SJCRH30 (cell line): Measurements from ENCODE around the gene STKLD1. TPM values are rescaled to one million over a fixed set of nuclear protein-coding genes. Genes with fewer than 3 reads are reported as not detected.

Experiments
- DNase-seq, 2 experiments: peaks; one replicate each; pipeline ENCODE4 v3.0.0-alpha.2; 2015 to 2020
- H3K27ac ChIP-seq: fragments of 250-450 bp; sonication (Bioruptor Pico); 2 replicates; pipeline ENCODE4 v1.5.1; 2020; ENCODE audit warnings: mild to moderate bottlenecking, moderate library complexity
- H3K27me3 ChIP-seq: fragments of 250-450 bp; sonication (Bioruptor Pico); 2 replicates; pipeline ENCODE4 v1.5.1; 2020; ENCODE audit warnings: mild to moderate bottlenecking, moderate library complexity
- H3K36me3 ChIP-seq: fragments of 250-450 bp; sonication (Bioruptor Pico); 2 replicates; pipeline ENCODE4 v1.5.1; 2020; ENCODE audit warnings: mild to moderate bottlenecking, moderate library complexity
- H3K4me1 ChIP-seq: fragments of 250-450 bp; sonication (Bioruptor Pico); 2 replicates; pipeline ENCODE4 v1.5.1; 2020; ENCODE audit warnings: mild to moderate bottlenecking, moderate library complexity
- H3K4me3 ChIP-seq: fragments of 250-450 bp; sonication (Bioruptor Pico); 2 replicates; pipeline ENCODE4 v1.5.1; 2020; ENCODE audit warnings: mild to moderate bottlenecking, moderate library complexity
- H3K9me3 ChIP-seq: fragments of 250-450 bp; sonication (Bioruptor Pico); replicated peaks from 2 replicates; pipeline ENCODE4 v1.5.1; 2020; ENCODE audit warnings: mild to moderate bottlenecking, moderate library complexity
- total RNA-seq: library from RNA; depleted of rRNA; stranded (reverse); fragments of >200 nt; shearing (Covaris generic); gene quantifications from 2 replicates; pipeline ENCODE4 v1.2.3, GENCODE V29; 2014

The STKLD1 gene
- total RNA-seq, 1 experiment from 2014 or later, result 1.7 TPM

DNA sequence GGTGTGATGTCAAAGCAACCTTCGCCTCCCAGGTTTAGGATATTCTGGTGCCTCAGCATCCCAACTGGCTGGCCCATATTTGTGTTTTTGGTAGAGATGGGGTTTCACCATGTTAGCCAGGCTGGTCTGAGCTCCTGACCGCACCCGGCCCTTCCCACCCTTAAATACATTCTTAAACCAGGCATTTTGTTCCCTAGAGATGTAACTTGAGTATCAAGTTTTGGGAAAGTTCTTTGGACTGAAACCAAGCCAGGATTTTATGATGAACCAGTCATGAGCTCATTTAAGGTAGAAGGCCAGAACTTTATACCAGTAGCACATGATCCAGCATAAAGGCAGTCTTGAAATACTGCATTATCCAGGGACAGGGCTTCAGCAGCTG lies 24.6 kb upstream of the STKLD1 start:
- Histone ChIP-seq H3K27ac (no peak overlapping the region), H3K4me3 (no peak overlapping the region), H3K4me1 (peaks cover 7% of the 10 kb centered on the region; the same call in 1 of the 2 replicates), H3K9me3 (no peaks in the 10 kb centered on the region), H3K27me3 (no peaks in the 10 kb centered on the region), H3K36me3 (peaks cover 50% of the 10 kb centered on the region)
- no peak for DNase-seq

DNA sequence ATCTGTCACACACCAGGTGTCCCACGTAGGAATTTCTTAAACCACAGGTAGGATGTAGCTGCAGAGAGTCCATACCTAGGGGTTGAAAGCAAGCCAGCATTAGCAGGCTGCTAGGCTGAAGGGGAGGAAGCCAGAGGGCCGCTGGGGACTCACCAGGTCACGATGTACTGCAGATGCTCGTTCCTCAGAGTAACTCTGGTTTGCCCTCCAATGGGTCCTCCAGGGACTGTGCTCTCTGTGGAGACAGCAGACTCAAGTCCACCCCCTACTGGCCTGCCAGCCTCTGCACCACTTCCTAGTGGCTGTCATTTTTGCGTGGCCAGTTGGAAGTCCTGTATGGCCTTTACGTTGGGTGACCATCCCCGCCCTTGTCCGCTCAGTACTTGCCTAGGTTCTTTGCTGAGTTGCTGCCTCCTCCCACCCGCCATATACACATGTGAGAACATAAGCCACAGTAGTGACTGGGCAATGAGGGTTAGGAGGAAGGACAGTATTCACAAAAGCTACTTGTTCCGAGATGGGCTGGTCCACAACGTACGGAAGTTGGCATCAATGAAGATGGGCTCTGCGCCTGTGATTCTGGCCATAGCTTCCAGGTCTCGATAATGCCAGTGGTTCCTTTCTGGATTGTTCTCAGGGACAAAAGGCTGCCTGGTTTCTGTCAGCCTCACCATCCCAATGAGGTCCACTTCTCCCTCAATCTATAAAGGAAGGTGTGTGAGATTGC lies 24.1 kb upstream of the STKLD1 start:
- Histone ChIP-seq H3K4me3 (no peak overlapping the region), H3K27me3 (no peaks in the 10 kb centered on the region), H3K36me3 (peaks cover 50% of the 10 kb centered on the region), H3K4me1 (peaks cover 6% of the 10 kb centered on the region; the same call in 1 of the 2 replicates), H3K27ac (no peak overlapping the region), H3K9me3 (no peaks in the 10 kb centered on the region)
- peak; percentile 74 to 77 for DNase-seq

DNA sequence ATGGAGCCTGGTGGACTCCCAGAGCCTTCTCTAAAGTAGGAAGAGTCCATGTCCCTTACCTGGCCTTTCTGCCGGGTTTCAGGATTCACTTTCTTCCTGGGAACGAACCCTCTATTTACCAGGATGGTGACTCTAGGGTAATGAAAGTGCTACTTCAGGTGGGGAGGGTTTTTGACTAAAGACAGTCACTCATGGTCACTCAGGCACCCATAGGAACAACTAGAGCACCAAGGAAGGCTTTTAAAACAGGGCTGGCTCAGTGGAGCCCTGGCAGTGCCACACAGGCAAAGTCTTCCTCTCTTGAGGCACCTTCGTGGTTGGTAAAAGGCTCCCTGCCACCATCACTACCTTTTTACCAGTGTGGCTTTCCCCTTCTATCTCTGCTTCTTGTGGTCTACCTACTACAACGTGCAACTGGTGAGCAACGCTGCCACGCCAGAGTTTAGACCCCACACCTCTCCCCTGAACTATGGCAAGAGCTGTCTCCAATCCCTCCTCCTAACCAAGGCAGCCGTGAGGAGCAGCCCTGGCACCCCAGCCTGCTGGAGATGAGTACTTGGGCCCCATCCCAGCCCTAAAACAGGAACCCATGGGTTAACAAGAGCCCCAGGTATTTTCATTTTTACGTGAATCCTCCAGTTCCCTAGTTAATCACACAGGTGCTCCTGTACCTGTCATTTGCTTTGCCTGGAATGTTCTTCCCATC lies 23.4 kb upstream of the STKLD1 start:
- DNase-seq, result no peak
- no peak overlapping the region for H3K4me3 ChIP-seq
- peaks cover 6% of the 10 kb centered on the region; the same call in 1 of the 2 replicates for H3K4me1 ChIP-seq
- H3K27me3 ChIP-seq, result no peaks in the 10 kb centered on the region
- peaks cover 50% of the 10 kb centered on the region for H3K36me3 ChIP-seq
- H3K27ac ChIP-seq, result no peak overlapping the region
- H3K9me3 ChIP-seq, result no peaks in the 10 kb centered on the region

DNA sequence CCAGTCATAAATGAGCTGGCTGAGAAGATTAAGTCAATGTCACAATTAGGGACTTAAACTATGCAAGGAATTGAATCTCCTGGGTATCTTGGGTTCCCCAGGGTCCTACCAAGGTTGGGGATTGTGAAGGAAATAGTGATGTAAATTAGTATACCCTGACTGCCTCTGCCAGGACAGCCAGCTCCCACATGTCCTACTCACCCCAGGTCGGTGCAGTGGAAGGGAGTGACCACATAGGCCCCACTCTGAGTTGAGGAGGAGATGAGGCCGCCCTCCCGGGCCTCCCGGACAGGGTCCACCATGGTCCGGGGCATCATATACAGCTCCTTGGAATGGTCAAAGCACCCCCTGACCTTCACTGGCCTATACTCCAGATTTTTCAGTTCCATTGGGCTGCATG lies 22.6 kb upstream of the STKLD1 start:
- Histone ChIP-seq H3K4me1 (peaks cover 6% of the 10 kb centered on the region; the same call in 1 of the 2 replicates), H3K9me3 (no peaks in the 10 kb centered on the region), H3K27me3 (no peaks in the 10 kb centered on the region), H3K36me3 (peaks cover 46% of the 10 kb centered on the region), H3K27ac (no peak overlapping the region), H3K4me3 (no peak overlapping the region)
- DNase-seq, result no peak

DNA sequence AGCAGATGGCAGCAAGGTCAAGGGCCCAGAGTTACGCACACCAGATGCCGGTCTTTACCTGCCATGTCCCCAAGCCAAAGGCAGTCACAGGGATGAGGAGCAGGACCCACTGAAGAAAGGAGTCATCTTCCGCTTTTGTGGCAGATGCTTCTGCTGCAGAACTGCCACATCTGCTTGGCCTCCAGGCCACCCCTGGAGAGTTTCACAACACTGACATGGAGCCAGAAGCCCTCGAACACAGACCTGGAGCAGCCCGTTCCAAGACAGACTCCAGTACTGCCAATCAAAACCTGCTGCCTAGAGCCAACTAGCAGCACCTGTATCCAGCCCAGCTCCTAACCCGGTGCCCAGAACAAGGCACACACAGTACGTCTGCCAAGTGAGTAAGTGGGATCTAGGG lies 21.4 kb upstream of the STKLD1 start:
- Histone ChIP-seq H3K27ac (no peak overlapping the region), H3K27me3 (no peaks in the 10 kb centered on the region), H3K4me1 (peaks cover 6% of the 10 kb centered on the region), H3K36me3 (peaks cover 35% of the 10 kb centered on the region), H3K9me3 (no peaks in the 10 kb centered on the region), H3K4me3 (no peak overlapping the region)
- DNase-seq, result no peak

DNA sequence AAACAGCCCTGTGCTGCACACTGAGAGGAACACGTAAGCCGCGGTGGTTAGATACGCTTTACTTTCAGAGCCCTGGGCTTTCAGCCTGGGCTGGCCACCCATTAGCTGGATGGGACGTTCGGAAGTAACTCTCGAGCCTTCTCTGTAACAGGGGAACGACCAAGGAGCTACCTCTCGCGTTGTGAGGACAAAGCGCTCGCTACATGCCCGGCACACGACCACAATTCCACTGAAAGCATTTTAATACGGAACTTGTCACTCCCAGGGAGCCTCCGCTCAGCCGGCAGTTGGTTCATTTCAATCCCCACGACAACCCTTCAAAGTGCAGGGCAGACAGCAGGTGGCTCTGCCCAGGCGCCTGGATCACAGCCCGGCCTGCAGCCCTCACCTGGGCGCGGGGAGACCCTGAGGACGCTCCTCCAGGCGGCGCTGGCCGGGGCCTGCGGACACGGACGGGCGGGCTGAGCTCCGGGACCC lies 20.2 kb upstream of the STKLD1 start:
- no peaks in the 10 kb centered on the region for H3K27me3 ChIP-seq
- peak overlapping the region; percentile 31; the same call in 1 of the 2 replicates for H3K27ac ChIP-seq
- peaks cover 16% of the 10 kb centered on the region for H3K4me1 ChIP-seq
- no peaks in the 10 kb centered on the region for H3K9me3 ChIP-seq
- H3K36me3 ChIP-seq, result peaks cover 31% of the 10 kb centered on the region
- DNase-seq, result peak in 1 of 2 experiments; percentile 45
- H3K4me3 ChIP-seq, result peak overlapping the region; percentile 73

DNA sequence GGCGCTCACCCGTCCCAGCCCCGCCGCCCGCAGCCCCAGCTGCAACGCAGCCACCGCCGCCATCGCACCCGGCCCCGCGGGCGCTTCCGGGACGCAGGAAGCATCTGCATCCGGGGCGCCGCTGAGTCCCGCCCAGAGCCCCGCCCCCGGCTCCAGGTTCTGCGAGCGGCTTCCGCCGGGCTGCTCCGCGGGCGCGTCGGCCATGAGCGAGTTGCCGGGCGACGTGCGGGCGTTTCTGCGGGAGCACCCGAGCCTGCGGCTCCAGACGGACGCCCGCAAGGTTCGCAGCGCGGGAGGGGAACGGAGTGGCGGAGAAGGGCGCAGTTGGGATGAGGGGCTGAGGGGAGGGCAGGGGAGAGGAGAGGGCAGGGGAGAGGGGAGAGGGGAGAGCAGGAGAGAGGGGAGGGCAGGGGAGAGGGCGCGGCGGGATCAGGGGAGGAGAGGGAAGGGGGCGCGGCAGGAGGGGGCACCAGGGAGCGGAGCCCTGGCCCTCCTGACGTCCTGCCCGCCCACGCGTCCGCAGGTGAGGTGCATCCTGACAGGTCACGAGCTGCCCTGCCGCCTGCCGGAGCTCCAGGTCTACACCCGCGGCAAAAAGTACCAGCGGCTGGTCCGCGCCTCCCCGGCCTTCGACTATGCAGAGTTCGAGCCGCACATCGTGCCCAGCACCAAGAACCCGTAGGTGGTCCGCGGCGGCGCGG lies 19.6 kb upstream of the STKLD1 start, which contains the start of the genes SURF1 and SURF2:
Gene SURF1, minus strand, starts transcription at position 97 of the 701 bp plus-strand sequence. Its CDS starts 34 bp downstream, at position 63.
Gene SURF2, plus strand, starts transcription at position 160 of the 701 bp plus-strand sequence. Its CDS starts 43 bp downstream, at position 203.
- Histone ChIP-seq H3K27ac (peak within 1 kb of the TSS; percentile 31; the same call in 1 of the 2 replicates), H3K36me3 (peaks cover 26% of the 10 kb centered on the region), H3K4me1 (peaks cover 23% of the 10 kb centered on the region)

DNA sequence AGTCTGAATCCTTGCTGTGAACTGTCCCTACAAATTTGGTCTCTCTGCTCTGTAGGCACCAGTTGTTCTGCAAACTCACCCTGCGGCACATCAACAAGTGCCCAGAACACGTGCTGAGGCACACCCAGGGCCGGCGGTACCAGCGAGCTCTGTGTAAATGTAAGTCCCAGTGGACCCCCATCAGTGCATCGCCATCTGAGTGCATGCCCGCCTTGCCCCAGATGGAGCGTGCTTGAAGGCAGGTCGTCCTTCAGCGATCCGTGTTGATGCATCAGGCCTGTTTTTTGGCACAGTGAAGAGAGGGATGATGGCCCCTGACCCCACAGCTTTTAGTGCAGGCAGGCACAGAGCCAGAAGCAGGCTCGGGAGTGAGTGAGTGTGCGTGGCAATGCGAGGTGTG lies 18.5 kb upstream of the STKLD1 start:
- H3K27me3 ChIP-seq, result no peaks in the 10 kb centered on the region
- no peak for DNase-seq
- peaks cover 28% of the 10 kb centered on the region for H3K4me1 ChIP-seq
- no peak overlapping the region for H3K4me3 ChIP-seq
- no peak overlapping the region for H3K27ac ChIP-seq
- H3K36me3 ChIP-seq, result peaks cover 25% of the 10 kb centered on the region
- no peaks in the 10 kb centered on the region for H3K9me3 ChIP-seq

More for the DNA sequence above, 19.6 kb upstream of the STKLD1 start, which contains the start of the genes SURF1 and SURF2:
- peak; percentile 87 to 88 for DNase-seq
- Histone ChIP-seq H3K4me3 (peak within 1 kb of the TSS; percentile 73), H3K9me3 (no peaks in the 10 kb centered on the region), H3K27me3 (no peaks in the 10 kb centered on the region)

DNA sequence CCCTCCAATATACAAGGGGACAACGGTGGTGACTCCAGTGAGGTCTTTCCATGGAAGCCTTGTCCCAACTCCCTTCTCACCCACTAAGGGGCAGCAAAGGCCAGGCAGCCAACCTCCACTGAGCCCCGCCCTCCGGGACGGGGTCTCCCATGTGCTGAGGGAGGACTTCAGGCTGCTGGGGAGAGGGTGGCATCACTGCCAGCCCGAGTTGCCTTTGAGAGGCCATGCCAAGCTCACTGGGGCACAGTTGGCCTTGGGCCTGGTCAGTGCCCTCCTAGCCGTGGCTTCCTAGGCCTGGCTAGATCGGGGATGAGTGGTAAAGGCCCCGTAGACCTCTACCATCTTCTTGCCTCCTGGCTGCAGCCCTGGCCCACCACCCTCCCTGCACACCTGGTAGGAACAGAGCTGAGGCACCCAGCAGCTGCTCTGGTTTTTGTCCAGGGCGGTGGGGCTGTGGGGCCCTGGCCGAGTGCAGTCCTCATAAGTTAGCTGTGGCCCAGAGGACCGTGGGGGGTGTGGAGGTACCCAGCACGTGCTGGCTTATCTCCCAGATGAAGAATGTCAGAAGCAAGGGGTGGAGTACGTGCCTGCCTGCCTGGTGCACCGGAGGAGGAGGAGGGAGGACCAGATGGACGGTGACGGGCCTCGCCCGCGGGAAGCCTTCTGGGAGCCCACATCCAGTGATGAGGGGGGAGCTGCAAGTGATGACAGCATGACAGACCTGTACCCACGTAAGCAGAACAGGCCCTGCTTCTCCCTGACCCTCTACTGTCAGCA lies 16.6 kb upstream of the STKLD1 start:
- Histone ChIP-seq H3K27me3 (no peaks in the 10 kb centered on the region), H3K27ac (peak overlapping the region; percentile 36; the same call in 1 of the 2 replicates), H3K4me1 (peaks cover 28% of the 10 kb centered on the region), H3K9me3 (no peaks in the 10 kb centered on the region), H3K4me3 (no peak overlapping the region), H3K36me3 (peaks cover 35% of the 10 kb centered on the region)
- peak; percentile 50 to 58 for DNase-seq

DNA sequence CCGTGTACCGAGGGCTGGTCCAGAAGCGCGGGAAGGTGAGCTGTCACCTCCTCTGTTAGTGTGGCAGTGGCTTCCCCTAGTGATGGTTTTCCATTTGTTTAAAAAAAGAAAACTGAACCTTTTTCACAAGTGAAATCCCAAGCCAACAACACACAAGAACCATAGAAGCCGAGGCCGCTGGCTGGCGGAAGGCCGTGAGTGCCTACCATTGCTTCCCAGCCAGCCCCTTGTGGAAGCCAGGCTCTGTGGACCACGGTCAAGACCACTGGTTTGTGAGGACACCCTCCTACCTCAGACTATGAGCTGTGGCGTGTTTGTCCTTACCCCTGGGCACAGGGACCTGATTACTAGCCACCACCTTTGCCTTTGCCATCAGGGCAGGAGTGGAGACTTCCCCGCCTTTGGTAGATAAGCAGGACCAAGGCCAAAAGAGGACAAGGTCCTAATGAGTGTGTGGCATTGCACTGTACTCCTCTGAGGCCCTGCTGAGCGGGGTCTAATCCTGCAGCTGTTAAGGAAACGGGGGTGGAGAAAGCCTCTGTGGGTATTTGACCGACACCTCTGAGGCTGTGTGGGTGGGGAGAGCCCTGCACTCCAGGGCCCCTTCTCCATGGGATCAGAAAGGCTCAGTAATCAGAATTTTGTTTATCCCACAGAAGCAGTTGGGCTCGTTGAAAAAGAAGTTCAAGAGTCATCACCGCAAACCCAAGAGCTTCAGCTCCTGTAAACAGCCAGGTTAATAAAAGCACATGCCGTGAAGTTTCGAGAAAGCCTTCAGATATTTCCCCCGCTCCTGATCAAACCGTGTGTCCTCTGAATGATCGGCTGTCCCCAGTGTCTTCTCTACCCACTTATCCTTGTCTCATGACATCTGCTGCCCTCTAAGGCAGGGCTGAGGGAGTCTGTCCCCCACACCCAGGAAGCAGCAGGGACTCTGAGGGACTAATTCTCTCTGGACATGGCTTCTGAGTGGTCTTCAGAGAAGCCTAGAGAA lies 15.5 kb upstream of the STKLD1 start:
- Histone ChIP-seq H3K4me1 (peaks cover 28% of the 10 kb centered on the region), H3K27me3 (no peaks in the 10 kb centered on the region), H3K27ac (peak overlapping the region; percentile 36; the same call in 1 of the 2 replicates), H3K9me3 (no peaks in the 10 kb centered on the region), H3K36me3 (peaks cover 43% of the 10 kb centered on the region), H3K4me3 (no peak overlapping the region)
- peak; percentile 91 to 95 for DNase-seq

DNA sequence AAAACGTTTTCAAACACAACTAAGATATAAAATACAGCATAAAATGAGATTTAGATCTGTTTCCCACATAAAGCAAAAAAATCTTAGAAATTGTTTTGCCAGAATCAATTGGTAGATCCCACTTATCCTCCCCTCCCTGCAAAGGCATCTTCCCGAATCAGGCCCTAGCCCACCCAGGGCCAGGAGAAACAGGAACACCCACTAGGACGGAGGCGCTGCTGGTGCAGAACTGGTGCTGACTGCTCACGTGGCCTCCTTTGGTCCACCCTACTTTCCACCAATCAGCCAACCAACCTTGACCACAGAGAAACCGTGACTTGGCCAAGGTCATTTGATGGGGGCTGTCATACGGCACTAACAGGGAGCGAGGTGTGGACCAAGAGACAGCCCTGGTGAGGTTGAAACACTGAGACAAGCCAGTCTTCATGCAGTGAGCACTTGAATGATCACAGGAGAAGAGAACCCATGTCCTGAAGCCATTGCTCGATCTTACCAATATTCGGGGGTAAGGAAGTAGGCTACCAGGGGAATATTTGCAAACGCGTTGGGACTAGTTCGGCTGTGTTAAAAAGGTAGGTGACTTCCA lies 14.6 kb upstream of the STKLD1 start:
- H3K36me3 ChIP-seq, result peaks cover 52% of the 10 kb centered on the region
- H3K4me1 ChIP-seq, result peaks cover 28% of the 10 kb centered on the region
- H3K9me3 ChIP-seq, result no peaks in the 10 kb centered on the region
- H3K27me3 ChIP-seq, result no peaks in the 10 kb centered on the region
- H3K4me3 ChIP-seq, result no peak overlapping the region
- no peak for DNase-seq
- no peak overlapping the region; the same call in 1 of the 2 replicates for H3K27ac ChIP-seq

DNA sequence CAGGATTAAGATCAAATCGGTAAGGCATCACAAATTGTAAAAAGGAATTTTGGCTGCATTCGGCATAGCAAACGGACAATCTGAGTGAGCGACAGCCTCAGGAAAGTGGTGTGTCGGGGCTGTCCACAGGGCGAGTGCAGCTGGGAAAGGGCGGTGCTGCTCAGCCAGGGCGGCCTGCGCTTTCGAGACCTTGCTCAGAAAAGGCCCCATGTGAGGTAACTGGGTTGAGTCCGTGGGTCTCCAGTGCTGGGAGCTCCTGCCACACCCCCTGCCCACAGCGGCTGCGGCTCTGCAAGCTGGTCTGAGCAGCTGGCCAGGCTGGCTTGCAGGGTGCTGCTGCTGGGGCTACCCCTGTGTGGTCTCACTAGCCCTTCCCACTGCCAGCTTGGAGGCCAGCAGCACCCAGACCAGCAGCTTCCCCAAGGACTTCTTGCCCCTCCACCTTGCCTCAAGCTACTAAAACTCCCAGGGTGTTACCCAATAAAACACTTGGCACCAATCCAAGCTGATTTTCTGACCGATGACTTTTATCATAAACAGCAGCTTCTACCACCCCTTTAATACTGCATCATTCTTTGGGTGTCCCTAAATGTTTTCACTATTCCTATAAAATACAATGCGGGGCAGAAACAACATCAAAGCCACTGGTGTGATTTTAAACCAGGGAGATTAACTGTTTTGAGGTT lies 13.7 kb upstream of the STKLD1 start:
- peaks cover 28% of the 10 kb centered on the region for H3K4me1 ChIP-seq
- no peak overlapping the region for H3K27ac ChIP-seq
- H3K27me3 ChIP-seq, result no peaks in the 10 kb centered on the region
- no peak overlapping the region for H3K4me3 ChIP-seq
- no peak for DNase-seq
- H3K9me3 ChIP-seq, result no peaks in the 10 kb centered on the region
- peaks cover 59% of the 10 kb centered on the region for H3K36me3 ChIP-seq
